Breast epithelium (tissue), 4 donors: Measurements from ENCODE around the gene PTPRF. TPM values are rescaled to one million over a fixed set of nuclear protein-coding genes. Genes with fewer than 3 reads are reported as not detected.

ENCODE experiments used
- DNase-seq, 2 donors: peaks; one replicate each; pipeline ENCODE4 v3.0.0-alpha.2; 2019; ENCODE audit warnings: low spot score in 2 of 2
- H3K27ac ChIP-seq, 2 donors: fragments of 200-600 bp; sonication (generic) in 1 of 2; one replicate each; pipeline ENCODE4 v1.5.1; 2016 to 2019; ENCODE audit warnings: mild to moderate bottlenecking in 1 of 2
- H3K27me3 ChIP-seq, 2 donors: fragments of 200-600 bp; sonication (generic) in 1 of 2; one replicate each; pipeline versions ENCODE4 v1.5.1 to v1.6.0; 2017 to 2019; ENCODE audit warnings: control low read depth in 1 of 2, mild to moderate bottlenecking in 1 of 2
- H3K36me3 ChIP-seq: fragments of 200-600 bp; one replicate; pipeline ENCODE4 v1.5.1; 2019
- H3K4me1 ChIP-seq, 2 donors: fragments of 200-600 bp; sonication (generic); one replicate each; pipeline ENCODE4 v1.5.1; 2016 to 2019; ENCODE audit warnings: control low read depth in 1 of 2
- H3K4me3 ChIP-seq, 3 donors: fragments of 200-600 bp; sonication (generic); 1 replicate in 2 of 3; 2 replicates in 1 of 3; pipeline ENCODE4 v1.5.1; 2016 to 2019; ENCODE audit warnings: mild to moderate bottlenecking in 3 of 3, moderate library complexity in 2 of 3
- H3K9me3 ChIP-seq, 2 donors: fragments of 200-600 bp; sonication (generic) in 1 of 2; one replicate each; pipeline ENCODE4 v1.5.1; 2016 to 2019; ENCODE audit warnings: control low read depth in 1 of 2
- POLR2A ChIP-seq: fragments of 450-650 bp; IDR thresholded peaks from one replicate; pipeline ENCODE4 v1.6.1; 2016; ENCODE audit warnings: antibody characterized with exemption, mild to moderate bottlenecking, moderate library complexity
- POLR2AphosphoS5 ChIP-seq, 3 donors: sonication (generic); formaldehyde crosslinking; IDR thresholded peaks; one replicate each; pipeline ENCODE4 v1.6.1; 2017; ENCODE audit warnings: antibody characterized with exemption in 3 of 3
- intact Hi-C: fragments of 100-400 bp; cut with DNase I; formaldehyde crosslinking; loops from one replicate; pipeline ENCODE4 v1.15.1; 2023; ENCODE audit warnings: low total_unique reads
- total RNA-seq, 3 donors: library from RNA; depleted of rRNA; stranded (reverse); fragments of >200 nt; gene quantifications; one replicate each; pipeline ENCODE4 v1.1.0, GENCODE V29; 2016
- TF ChIP-seq, protein P1 (sequence below), 3 donors: fragments of 450-650 bp; IDR thresholded peaks; one replicate each; pipeline ENCODE4 v1.5.1; 2016 to 2017; ENCODE audit warnings: antibody characterized with exemption in 3 of 3, mild to moderate bottlenecking in 3 of 3, moderate library complexity in 3 of 3

PTPRF gene
- total RNA-seq, 3 donors from 2014 or later = 109 to 149 (median 116) TPM

DNA sequence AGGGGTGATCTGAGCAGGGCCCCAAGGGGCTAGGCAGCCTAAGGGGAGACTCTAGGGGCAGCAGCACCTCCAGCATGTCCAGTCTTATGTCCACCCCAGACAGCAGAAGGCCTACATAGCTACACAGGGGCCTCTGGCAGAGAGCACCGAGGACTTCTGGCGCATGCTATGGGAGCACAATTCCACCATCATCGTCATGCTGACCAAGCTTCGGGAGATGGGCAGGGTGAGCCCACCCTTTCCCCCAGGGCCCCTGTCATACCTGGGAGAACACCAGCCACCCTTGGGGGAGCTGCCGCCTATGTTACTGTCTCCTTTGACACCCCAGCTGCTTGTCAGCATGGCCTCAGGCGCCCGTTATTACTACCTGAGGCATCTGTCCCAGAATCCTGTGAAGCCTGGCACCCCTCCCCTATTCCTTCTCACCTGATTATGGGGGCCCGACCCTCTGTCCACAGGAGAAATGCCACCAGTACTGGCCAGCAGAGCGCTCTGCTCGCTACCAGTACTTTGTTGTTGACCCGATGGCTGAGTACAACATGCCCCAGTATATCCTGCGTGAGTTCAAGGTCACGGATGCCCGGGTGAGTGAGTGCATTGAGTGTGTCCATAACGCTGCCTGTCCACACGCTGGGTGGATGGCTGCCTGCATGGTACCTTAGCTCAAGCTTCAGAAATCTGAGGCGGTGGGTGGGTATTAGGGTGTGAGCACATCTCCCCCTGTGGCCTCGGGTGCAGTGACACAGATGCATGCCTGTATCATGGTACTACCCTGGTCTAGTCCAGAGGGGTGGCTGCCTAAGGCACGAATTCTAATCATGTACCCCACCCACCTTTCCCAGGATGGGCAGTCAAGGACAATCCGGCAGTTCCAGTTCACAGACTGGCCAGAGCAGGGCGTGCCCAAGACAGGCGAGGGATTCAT, 89.6 kb downstream of the PTPRF start:
- Histone ChIP-seq H3K27ac (no peak overlapping the region), H3K36me3 (peaks cover 6% of the 10 kb centered on the region), H3K27me3 (no peaks in the 10 kb centered on the region), H3K4me1 (no peaks in the 10 kb centered on the region), H3K4me3 (no peak overlapping the region), H3K9me3 (no peaks in the 10 kb centered on the region)
- intact Hi-C loops = no loop called here
- TF ChIP-seq POLR2AphosphoS5 (IDR thresholded peaks at IDR 0.05) = no peak
- TF ChIP-seq, protein P1, sequence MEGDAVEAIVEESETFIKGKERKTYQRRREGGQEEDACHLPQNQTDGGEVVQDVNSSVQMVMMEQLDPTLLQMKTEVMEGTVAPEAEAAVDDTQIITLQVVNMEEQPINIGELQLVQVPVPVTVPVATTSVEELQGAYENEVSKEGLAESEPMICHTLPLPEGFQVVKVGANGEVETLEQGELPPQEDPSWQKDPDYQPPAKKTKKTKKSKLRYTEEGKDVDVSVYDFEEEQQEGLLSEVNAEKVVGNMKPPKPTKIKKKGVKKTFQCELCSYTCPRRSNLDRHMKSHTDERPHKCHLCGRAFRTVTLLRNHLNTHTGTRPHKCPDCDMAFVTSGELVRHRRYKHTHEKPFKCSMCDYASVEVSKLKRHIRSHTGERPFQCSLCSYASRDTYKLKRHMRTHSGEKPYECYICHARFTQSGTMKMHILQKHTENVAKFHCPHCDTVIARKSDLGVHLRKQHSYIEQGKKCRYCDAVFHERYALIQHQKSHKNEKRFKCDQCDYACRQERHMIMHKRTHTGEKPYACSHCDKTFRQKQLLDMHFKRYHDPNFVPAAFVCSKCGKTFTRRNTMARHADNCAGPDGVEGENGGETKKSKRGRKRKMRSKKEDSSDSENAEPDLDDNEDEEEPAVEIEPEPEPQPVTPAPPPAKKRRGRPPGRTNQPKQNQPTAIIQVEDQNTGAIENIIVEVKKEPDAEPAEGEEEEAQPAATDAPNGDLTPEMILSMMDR (IDR thresholded peaks at IDR 0.05) = no peak
- TF ChIP-seq POLR2A = no peak
- no peak for DNase-seq

- intact Hi-C loops = no loop called here
- TF ChIP-seq POLR2A (no peak), POLR2AphosphoS5 (IDR thresholded peaks at IDR 0.05) (no peak)
- TF ChIP-seq, protein P1 (IDR thresholded peaks at IDR 0.05) = no peak
- DNase-seq = no peak
- H3K4me3 ChIP-seq = no peak overlapping the region
- H3K9me3 ChIP-seq = no peaks in the 10 kb centered on the region
- H3K27me3 ChIP-seq = no peaks in the 10 kb centered on the region
- no peaks in the 10 kb centered on the region for H3K4me1 ChIP-seq
- no peak overlapping the region for H3K27ac ChIP-seq
- peaks cover 6% of the 10 kb centered on the region for H3K36me3 ChIP-seq
Observed at GRCh38 chr1:43620956-43621355, 90.3 kb downstream of the PTPRF start.

GRCh38 chr1:43621386-43621785, 90.7 kb downstream of the PTPRF start:
- H3K9me3 ChIP-seq = no peaks in the 10 kb centered on the region
- H3K4me1 ChIP-seq = no peaks in the 10 kb centered on the region
- no peak for DNase-seq
- peak overlapping the region in 1 of 2 donors; percentile 56 for H3K27ac ChIP-seq
- intact Hi-C loops = no loop called here
- H3K27me3 ChIP-seq = no peaks in the 10 kb centered on the region
- H3K36me3 ChIP-seq = peaks cover 6% of the 10 kb centered on the region
- TF ChIP-seq POLR2A (no peak), POLR2AphosphoS5 (IDR thresholded peaks at IDR 0.05) (no peak)
- TF ChIP-seq, protein P1 (IDR thresholded peaks at IDR 0.05) = no peak
- no peak overlapping the region for H3K4me3 ChIP-seq

GRCh38 chr1:43621861-43622260, 91.2 kb downstream of the PTPRF start:
- Histone ChIP-seq H3K4me3 (no peak overlapping the region), H3K9me3 (no peaks in the 10 kb centered on the region), H3K27ac (peak overlapping the region; percentile 55 to 56), H3K4me1 (no peaks in the 10 kb centered on the region), H3K36me3 (peaks cover 6% of the 10 kb centered on the region), H3K27me3 (no peaks in the 10 kb centered on the region)
- TF ChIP-seq POLR2A (no peak), POLR2AphosphoS5 (IDR thresholded peaks at IDR 0.05) (no peak)
- TF ChIP-seq, protein P1 (IDR thresholded peaks at IDR 0.05) = no peak
- intact Hi-C loops = no loop called here
- no peak for DNase-seq

DNA sequence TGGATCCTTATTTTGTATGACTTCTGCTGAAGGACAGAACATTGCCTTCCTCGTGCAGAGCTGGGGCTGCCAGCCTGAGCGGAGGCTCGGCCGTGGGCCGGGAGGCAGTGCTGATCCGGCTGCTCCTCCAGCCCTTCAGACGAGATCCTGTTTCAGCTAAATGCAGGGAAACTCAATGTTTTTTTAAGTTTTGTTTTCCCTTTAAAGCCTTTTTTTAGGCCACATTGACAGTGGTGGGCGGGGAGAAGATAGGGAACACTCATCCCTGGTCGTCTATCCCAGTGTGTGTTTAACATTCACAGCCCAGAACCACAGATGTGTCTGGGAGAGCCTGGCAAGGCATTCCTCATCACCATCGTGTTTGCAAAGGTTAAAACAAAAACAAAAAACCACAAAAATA, 91.8 kb downstream of the PTPRF start:
- DNase-seq = no peak
- TF ChIP-seq POLR2AphosphoS5 (IDR thresholded peaks at IDR 0.05) (no peak), POLR2A (no peak)
- TF ChIP-seq, protein P1 (IDR thresholded peaks at IDR 0.05) = no peak
- Histone ChIP-seq H3K9me3 (no peaks in the 10 kb centered on the region), H3K4me3 (no peak overlapping the region), H3K27ac (no peak overlapping the region), H3K4me1 (no peaks in the 10 kb centered on the region), H3K27me3 (no peaks in the 10 kb centered on the region), H3K36me3 (peaks cover 6% of the 10 kb centered on the region)
- intact Hi-C loops = no loop called here
